Panc1 (cell line): ENCODE measurements around the gene CPLX1. TPM values are rescaled to one million over a fixed set of nuclear protein-coding genes. Genes with fewer than 3 reads are reported as not detected.

Experiments used
- ATAC-seq: fragments of 200-7000 bp; cut with Tn5 transposase; 2 replicates; pipeline ENCODE4 v1.9.1; 2020; ENCODE audit warnings: mild to moderate bottlenecking, moderate library complexity
- BruUV-seq: library from RNA; stranded (reverse); fragments of 400-500 nt; replicated peaks from 2 replicates; lab custom pipeline; 2021; lab: Mats Ljungman, UMichigan
- CTCF ChIA-PET: fragments of 300-600 bp; sonication (Branson Sonifier 250); formaldehyde crosslinking; loops from one replicate; lab custom pipeline; 2022; ENCODE audit warnings: antibody characterized with exemption; lab: Charles Lee
- POLR2A ChIA-PET: fragments of 300-600 bp; sonication (Branson Sonifier 250); formaldehyde crosslinking; loops from one replicate; lab custom pipeline; 2022; ENCODE audit warnings: antibody characterized with exemption; lab: Charles Lee
- DNase-seq: peaks from one replicate; pipeline ENCODE4 v3.0.0-alpha.2; 2010; ENCODE audit warnings: low read depth, low spot score
- H3K27ac ChIP-seq: 2 replicates; pipeline ENCODE4 v1.5.1; 2011; ENCODE audit warnings: mild to moderate bottlenecking, low read length, inconsistent platforms
- H3K27me3 ChIP-seq: fragments of 200-500 bp; sonication (Bioruptor generic); 2 replicates; pipeline ENCODE4 v1.6.0; 2014; ENCODE audit warnings: low read length, inconsistent platforms; ENCODE audit not compliant: control insufficient read depth, insufficient read depth
- H3K36me3 ChIP-seq: fragments of 200-500 bp; sonication (Bioruptor generic); 2 replicates; pipeline ENCODE4 v1.5.1; 2014; ENCODE audit warnings: inconsistent platforms, mild to moderate bottlenecking, low read length, moderate library complexity; ENCODE audit not compliant: control insufficient read depth, insufficient read depth
- H3K4me1 ChIP-seq: 2 replicates; pipeline ENCODE4 v1.5.1; 2011; ENCODE audit warnings: inconsistent platforms, mild to moderate bottlenecking, low read length, moderate library complexity; ENCODE audit not compliant: control insufficient read depth, insufficient read depth
- H3K4me3 ChIP-seq, 2 experiments: 2 replicates each; pipeline ENCODE4 v1.5.1; 2011 to 2012; ENCODE audit warnings: low read depth in 2 of 2, low read length in 2 of 2, mild to moderate bottlenecking in 2 of 2, inconsistent platforms in 1 of 2, moderate library complexity in 1 of 2
- H3K9me3 ChIP-seq: fragments of 200-500 bp; sonication (Bioruptor generic); 2 replicates; pipeline ENCODE4 v1.5.1; 2014; ENCODE audit warnings: low read depth, mild to moderate bottlenecking, inconsistent platforms, low read length, moderate library complexity; ENCODE audit not compliant: control insufficient read depth, insufficient read depth
- CTCF ChIP-seq: fragments of 450-650 bp; IDR thresholded peaks from 2 replicates; pipeline ENCODE4 v1.5.1; 2017; ENCODE audit warnings: mild to moderate bottlenecking
- POLR2AphosphoS5 ChIP-seq: IDR thresholded peaks from 2 replicates; pipeline ENCODE4 v1.6.1; 2012; ENCODE audit warnings: mild to moderate bottlenecking, low read depth, low read length, moderate library complexity
- REST ChIP-seq, 2 experiments: IDR thresholded peaks; 2 replicates each; pipeline ENCODE4 v1.6.1; 2011 to 2012; ENCODE audit warnings: low read depth in 2 of 2, control low read depth in 1 of 2, low read length in 1 of 2, mild to moderate bottlenecking in 1 of 2, moderate library complexity in 1 of 2; ENCODE audit not compliant: insufficient read depth in 1 of 2
- SIN3A ChIP-seq: IDR thresholded peaks from 2 replicates; pipeline ENCODE4 v1.6.1; 2012; ENCODE audit warnings: low read depth, mild to moderate bottlenecking, low read length, moderate library complexity, borderline replicate concordance; ENCODE audit not compliant: insufficient read depth
- TCF7L2 ChIP-seq: IDR thresholded peaks from 2 replicates; pipeline ENCODE4 v1.6.1; 2011; ENCODE audit warnings: mild to moderate bottlenecking, low read depth, low read length, inconsistent platforms
- in situ Hi-C: cut with HindIII; loops from 2 replicates; pipeline ENCODE4 v1.10.0; 2016; ENCODE audit warnings: low sequenced_read_pairs, low pct_unique_long_range_greater_than_20kb
- intact Hi-C: fragments of 100-400 bp; cut with micrococcal nuclease; formaldehyde crosslinking; loops from one replicate; pipeline ENCODE4 v1.10.0; 2022; ENCODE audit not compliant: unreplicated experiment
- total RNA-seq: library from RNA; stranded (reverse); gene quantifications from one replicate; pipeline ENCODE4 v1.2.1, GENCODE V29; 2021; ENCODE audit not compliant: unreplicated experiment

The CPLX1 gene
- total RNA-seq, 1 experiment from 2014 or later = 6.7 TPM

DNA sequence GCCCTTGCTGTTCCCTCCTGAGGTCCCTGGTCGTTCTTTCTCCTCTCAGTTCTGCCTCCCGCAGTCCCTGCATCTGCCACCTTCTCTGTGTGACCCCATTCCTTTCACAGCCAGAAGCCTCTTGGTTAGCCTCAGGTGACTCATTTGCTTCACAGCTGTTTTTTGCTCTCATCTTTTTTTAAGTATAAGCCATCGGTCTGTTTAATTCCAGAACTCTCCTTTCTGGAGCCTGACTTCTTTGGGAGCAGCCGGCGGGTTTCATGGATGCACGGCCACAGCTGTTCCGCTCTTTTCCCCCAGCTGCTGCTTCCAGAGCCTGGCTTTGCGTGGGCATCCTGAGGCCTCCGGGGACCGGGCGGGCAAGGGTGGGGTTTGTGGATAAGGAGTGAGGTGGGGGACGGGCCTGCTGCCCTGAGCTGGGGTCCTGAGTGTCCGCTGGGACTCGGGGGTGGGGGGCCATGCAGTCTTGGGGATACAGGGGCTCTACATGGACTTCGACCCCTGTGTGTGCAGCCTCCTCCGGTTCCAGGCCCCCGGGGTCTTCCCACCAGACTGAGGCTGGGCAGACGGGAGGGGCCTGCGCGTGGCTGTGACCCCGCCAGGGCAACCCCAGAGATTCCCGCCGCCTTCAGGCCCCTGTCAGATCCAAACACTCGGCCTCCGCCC, 73.6 kb downstream of the CPLX1 start:
- in situ Hi-C loops = no loop called here
- CTCF ChIA-PET = no interaction called here

DNA sequence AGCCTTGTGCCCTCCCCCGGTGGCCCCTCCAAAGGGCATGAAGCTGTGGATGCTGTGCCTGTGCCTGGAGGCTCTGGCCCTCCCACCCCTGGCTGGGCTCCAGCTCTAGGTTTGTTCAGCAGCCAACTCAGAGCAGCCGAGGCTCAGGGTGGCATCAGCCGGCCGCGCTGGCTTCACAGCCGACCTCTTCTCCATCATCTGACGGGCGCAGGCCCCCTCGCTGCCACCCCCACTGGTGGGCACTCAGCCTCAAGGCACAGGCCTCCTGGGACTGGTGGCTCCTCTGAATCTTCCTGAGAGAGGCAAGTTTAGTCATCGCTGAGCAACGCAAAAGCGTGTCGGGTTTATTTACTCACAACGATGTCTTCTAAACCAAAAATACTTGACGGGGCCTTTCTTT, 74.3 kb downstream of the CPLX1 start:
- Histone ChIP-seq H3K27me3 (no peaks in the 10 kb centered on the region), H3K27ac (no peak overlapping the region), H3K36me3 (no peaks in the 10 kb centered on the region), H3K4me3 (no peak overlapping the region), H3K9me3 (no peaks in the 10 kb centered on the region), H3K4me1 (no peaks in the 10 kb centered on the region)
- DNase-seq = no peak
- in situ Hi-C loops (no loop called here), intact Hi-C loops (no loop called here)
- no peak for TF ChIP-seq CTCF
- no peak for TF ChIP-seq REST (IDR thresholded peaks at IDR 0.05; ENCODE audit: insufficient read depth in 1 of 2, low read depth in 2 of 2, low read length in 1 of 2)
- TF ChIP-seq POLR2AphosphoS5 = no peak
- TF ChIP-seq SIN3A = no peak
- no peak for TF ChIP-seq TCF7L2
- BruUV-seq = no TSS peak
- ATAC-seq = no peak
- ChIA-PET CTCF (no interaction called here), POLR2A (no interaction called here)

More for the DNA sequence above, 73.6 kb downstream of the CPLX1 start:
- Histone ChIP-seq H3K27me3 (no peaks in the 10 kb centered on the region), H3K9me3 (no peaks in the 10 kb centered on the region), H3K4me1 (no peaks in the 10 kb centered on the region), H3K4me3 (no peak overlapping the region), H3K27ac (no peak overlapping the region), H3K36me3 (no peaks in the 10 kb centered on the region)
- no TSS peak for BruUV-seq
- intact Hi-C loops = no loop called here
- ATAC-seq (no peak), DNase-seq (no peak)
- POLR2A ChIA-PET = no interaction called here
- TF ChIP-seq TCF7L2 = no peak
- no peak for TF ChIP-seq CTCF
- no peak for TF ChIP-seq SIN3A
